Endodermal cell (in vitro differentiated cells): ENCODE results near the gene DDX60. TPM values are rescaled to one million over a fixed set of nuclear protein-coding genes. Genes with fewer than 3 reads are reported as not detected.

Source experiments
- DNase-seq: peaks from one replicate; pipeline ENCODE4 v3.0.0-alpha.2; 2017
- H3K27ac ChIP-seq: 2 replicates; pipeline ENCODE4 v1.5.1; 2013; ENCODE audit warnings: mild to moderate bottlenecking, low read depth, low read length, moderate library complexity
- H3K27me3 ChIP-seq: 2 replicates; pipeline ENCODE4 v1.6.1; 2013; ENCODE audit warnings: mild to moderate bottlenecking, low read length, moderate library complexity; ENCODE audit not compliant: insufficient read depth, control insufficient read depth, poor library complexity, severe bottlenecking
- H3K36me3 ChIP-seq: 2 replicates; pipeline ENCODE4 v1.7.0; 2013; ENCODE audit warnings: mild to moderate bottlenecking, low read length, moderate library complexity; ENCODE audit not compliant: control insufficient read depth, insufficient read depth
- H3K4me1 ChIP-seq: one replicate; pipeline ENCODE4 v1.7.0; 2013; ENCODE audit warnings: low read length; ENCODE audit not compliant: control insufficient read depth, insufficient read depth
- H3K4me3 ChIP-seq: 2 replicates; pipeline ENCODE4 v1.5.1; 2013; ENCODE audit warnings: mild to moderate bottlenecking, low read length, moderate library complexity
- H3K9ac ChIP-seq: 2 replicates; pipeline ENCODE4 v1.6.1; 2013; ENCODE audit warnings: mild to moderate bottlenecking, low read length, moderate library complexity; ENCODE audit not compliant: poor library complexity, severe bottlenecking; ENCODE audit errors: extremely low read depth
- H3K9me3 ChIP-seq: 2 replicates; pipeline ENCODE4 v1.6.1; 2013; ENCODE audit warnings: mild to moderate bottlenecking, low read length, moderate library complexity; ENCODE audit not compliant: control insufficient read depth
- H3K27ac Mint-ChIP-seq: 2 replicates; pipeline ENCODE4 v1.8.0; 2020; ENCODE audit warnings: mixed read lengths
- H3K27me3 Mint-ChIP-seq: 2 replicates; pipeline ENCODE4 v1.8.0; 2021; ENCODE audit warnings: mild to moderate bottlenecking, mixed read lengths; ENCODE audit not compliant: insufficient read depth
- H3K36me3 Mint-ChIP-seq: 2 replicates; pipeline ENCODE4 v1.8.0; 2020; ENCODE audit warnings: low read depth, mixed read lengths
- H3K4me1 Mint-ChIP-seq: 2 replicates; pipeline ENCODE4 v1.8.0; 2020; ENCODE audit warnings: mixed read lengths
- H3K4me3 Mint-ChIP-seq: 2 replicates; pipeline ENCODE4 v1.8.0; 2020; ENCODE audit warnings: mild to moderate bottlenecking, moderate library complexity, mixed read lengths
- H3K9me3 Mint-ChIP-seq: 2 replicates; pipeline ENCODE4 v1.8.0; 2020; ENCODE audit warnings: mild to moderate bottlenecking, mixed read lengths
- WGBS, 2 experiments: methylation state at CpG; one replicate each; pipeline versions ENCODE4 v1.1.5 to v1.1.7; 2013; ENCODE audit warnings: missing lambda C conversion rate in 2 of 2, mixed read lengths in 1 of 2; ENCODE audit not compliant: insufficient coverage in 1 of 2, insufficient read length in 1 of 2; 5-methylcytosine and 5-hydroxymethylcytosine counted together
- total RNA-seq, 2 donors: library from RNA; stranded (reverse); fragmentation: NEBNext Ultra II Directional in 1 of 2; extraction: Animal tissue kit (Norgen Biotek cat#: 25700) in 1 of 2; gene quantifications; 2 replicates in 1 of 2; 3 replicates in 1 of 2; pipeline ENCODE4 v1.2.1, GENCODE V29; 2021
- TF ChIP-seq, protein P1 (sequence below): fragments of 200-600 bp; sonication (generic); conservative IDR thresholded peaks from 2 replicates; pipeline ENCODE4 v1.5.0; 2021; ENCODE audit warnings: antibody characterized with exemption, mild to moderate bottlenecking

DDX60 gene
- total RNA-seq, 2 donors from 2014 or later: 1.6 to 3.1 TPM

- H3K9ac ChIP-seq: no peak overlapping the region
- Mint-ChIP-seq H3K4me1 (no peaks in the 10 kb centered on the region), H3K27me3 (no peaks in the 10 kb centered on the region), H3K27ac (no peak overlapping the region), H3K36me3 (no peaks in the 10 kb centered on the region), H3K9me3 (no peaks in the 10 kb centered on the region), H3K4me3 (no peak overlapping the region)
- H3K27me3 ChIP-seq: no peaks in the 10 kb centered on the region
- H3K4me3 ChIP-seq: no peak overlapping the region
- H3K4me1 ChIP-seq: no peaks in the 10 kb centered on the region
- no peaks in the 10 kb centered on the region for H3K36me3 ChIP-seq
- TF ChIP-seq, protein P1, sequence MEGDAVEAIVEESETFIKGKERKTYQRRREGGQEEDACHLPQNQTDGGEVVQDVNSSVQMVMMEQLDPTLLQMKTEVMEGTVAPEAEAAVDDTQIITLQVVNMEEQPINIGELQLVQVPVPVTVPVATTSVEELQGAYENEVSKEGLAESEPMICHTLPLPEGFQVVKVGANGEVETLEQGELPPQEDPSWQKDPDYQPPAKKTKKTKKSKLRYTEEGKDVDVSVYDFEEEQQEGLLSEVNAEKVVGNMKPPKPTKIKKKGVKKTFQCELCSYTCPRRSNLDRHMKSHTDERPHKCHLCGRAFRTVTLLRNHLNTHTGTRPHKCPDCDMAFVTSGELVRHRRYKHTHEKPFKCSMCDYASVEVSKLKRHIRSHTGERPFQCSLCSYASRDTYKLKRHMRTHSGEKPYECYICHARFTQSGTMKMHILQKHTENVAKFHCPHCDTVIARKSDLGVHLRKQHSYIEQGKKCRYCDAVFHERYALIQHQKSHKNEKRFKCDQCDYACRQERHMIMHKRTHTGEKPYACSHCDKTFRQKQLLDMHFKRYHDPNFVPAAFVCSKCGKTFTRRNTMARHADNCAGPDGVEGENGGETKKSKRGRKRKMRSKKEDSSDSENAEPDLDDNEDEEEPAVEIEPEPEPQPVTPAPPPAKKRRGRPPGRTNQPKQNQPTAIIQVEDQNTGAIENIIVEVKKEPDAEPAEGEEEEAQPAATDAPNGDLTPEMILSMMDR: peak; percentile 80
- DNase-seq: no peak
- WGBS, 2 experiments: 55 to 100% methylated on average over 1 to 6 of the region's 6 CpGs
- no peaks in the 10 kb centered on the region for H3K9me3 ChIP-seq
- no peak overlapping the region for H3K27ac ChIP-seq
These were observed 134.6 kb downstream of the DDX60 start for GRCh38 chr4:168183717-168184571.

DNA sequence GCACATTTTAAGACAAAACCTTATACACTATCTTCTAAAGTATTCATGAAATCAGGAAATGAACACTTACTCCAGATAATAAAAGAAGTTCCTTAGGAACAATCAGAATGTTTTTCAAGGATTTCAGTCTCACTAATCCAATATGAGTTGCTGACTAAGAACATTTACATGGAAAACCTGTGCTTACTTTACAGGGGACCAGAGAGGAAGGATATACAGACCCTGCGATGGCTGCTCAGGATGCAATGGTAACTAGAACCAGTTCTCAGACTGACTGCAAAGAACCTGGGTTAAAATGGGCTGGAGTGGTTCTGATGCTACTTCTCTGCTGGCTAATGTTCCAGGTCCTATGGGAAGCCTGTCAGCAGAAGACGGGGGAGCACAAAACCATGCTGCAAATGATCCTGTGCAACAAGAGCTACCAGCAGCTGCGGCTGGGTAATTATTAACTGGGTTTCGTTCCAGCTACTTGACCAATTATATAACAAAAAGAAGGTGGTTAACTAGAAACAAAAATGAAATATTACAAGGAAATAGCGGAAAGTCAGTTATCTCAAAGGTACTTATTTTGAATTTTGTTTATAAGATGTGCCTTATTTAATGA lies 140.9 kb downstream of the DDX60 start:
- H3K4me3 Mint-ChIP-seq: no peak overlapping the region
- H3K27me3 Mint-ChIP-seq: no peaks in the 10 kb centered on the region
- Histone ChIP-seq H3K27me3 (no peaks in the 10 kb centered on the region), H3K27ac (no peak overlapping the region), H3K4me3 (no peak overlapping the region), H3K9me3 (no peaks in the 10 kb centered on the region), H3K9ac (no peak overlapping the region), H3K36me3 (no peaks in the 10 kb centered on the region), H3K4me1 (no peaks in the 10 kb centered on the region)
- H3K9me3 Mint-ChIP-seq: no peaks in the 10 kb centered on the region
- DNase-seq: no peak
- TF ChIP-seq, protein P1: no peak
- H3K36me3 Mint-ChIP-seq: no peaks in the 10 kb centered on the region
- no peaks in the 10 kb centered on the region for H3K4me1 Mint-ChIP-seq
- no peak overlapping the region for H3K27ac Mint-ChIP-seq
- 93 to 96% methylated on average over 4 of the region's 5 CpGs for WGBS, 2 experiments

DNA sequence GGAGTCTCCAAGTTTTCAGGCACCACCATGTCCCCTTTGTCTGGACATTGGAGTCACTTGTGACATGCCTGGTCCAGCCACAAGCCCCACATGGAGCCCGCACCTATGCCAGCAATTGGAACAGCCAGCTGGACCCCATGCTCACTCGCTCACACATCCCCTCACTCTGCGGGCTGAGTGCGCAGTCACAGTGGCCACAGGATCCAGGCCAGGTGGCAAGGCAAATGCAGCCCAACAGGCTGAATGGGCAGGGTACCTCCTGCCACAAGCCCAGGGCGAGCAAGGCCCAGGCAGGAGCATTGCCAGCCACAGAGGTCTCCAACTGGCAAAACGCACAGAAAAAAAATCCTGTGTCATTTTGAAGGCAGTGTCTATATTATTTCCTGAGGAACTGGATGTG lies 144.2 kb downstream of the DDX60 start:
- Histone ChIP-seq H3K27me3 (no peaks in the 10 kb centered on the region), H3K9me3 (no peaks in the 10 kb centered on the region), H3K36me3 (no peaks in the 10 kb centered on the region), H3K9ac (no peak overlapping the region), H3K4me3 (no peak overlapping the region), H3K27ac (no peak overlapping the region), H3K4me1 (no peaks in the 10 kb centered on the region)
- DNase-seq: no peak
- no peaks in the 10 kb centered on the region for H3K27me3 Mint-ChIP-seq
- H3K4me1 Mint-ChIP-seq: no peaks in the 10 kb centered on the region
- no peaks in the 10 kb centered on the region for H3K9me3 Mint-ChIP-seq
- TF ChIP-seq, protein P1: no peak
- no peak overlapping the region for H3K27ac Mint-ChIP-seq
- no peak overlapping the region for H3K4me3 Mint-ChIP-seq
- 88 to 93% methylated on average over 2 to 6 of the region's 6 CpGs for WGBS, 2 experiments
- no peaks in the 10 kb centered on the region for H3K36me3 Mint-ChIP-seq
